Liver (tissue), 3 donors: ENCODE results near the gene ADAM19.

Experiments used
- CTCF ChIP-seq: fragments of 150-350 bp; IDR thresholded peaks from 2 replicates; pipeline ENCODE4 v1.5.1; 2017; ENCODE audit warnings: improper control_type of control experiment, low read depth, low read length; ENCODE audit not compliant: missing input control
- HNF4A ChIP-seq, 2 donors: conservative IDR thresholded peaks; 2 replicates each; pipeline ENCODE4 v1.6.1; 2016; ENCODE audit warnings: antibody characterized with exemption in 2 of 2, mild to moderate bottlenecking in 2 of 2
- REST ChIP-seq: IDR thresholded peaks from 2 replicates; pipeline ENCODE4 v1.6.1; 2016; ENCODE audit warnings: antibody characterized with exemption, mild to moderate bottlenecking
- donor health status: healthy.
- donor health status: healthy.

- TF ChIP-seq CTCF (no peak), REST (no peak), HNF4A (conservative IDR thresholded peaks at IDR 0.05) (no peak)
Observed at GRCh38 chr5:157492886-157493285, 82.7 kb downstream of the ADAM19 start.
